ENCODE data around the gene LYSMD4.

Gene LYSMD4

DNA sequence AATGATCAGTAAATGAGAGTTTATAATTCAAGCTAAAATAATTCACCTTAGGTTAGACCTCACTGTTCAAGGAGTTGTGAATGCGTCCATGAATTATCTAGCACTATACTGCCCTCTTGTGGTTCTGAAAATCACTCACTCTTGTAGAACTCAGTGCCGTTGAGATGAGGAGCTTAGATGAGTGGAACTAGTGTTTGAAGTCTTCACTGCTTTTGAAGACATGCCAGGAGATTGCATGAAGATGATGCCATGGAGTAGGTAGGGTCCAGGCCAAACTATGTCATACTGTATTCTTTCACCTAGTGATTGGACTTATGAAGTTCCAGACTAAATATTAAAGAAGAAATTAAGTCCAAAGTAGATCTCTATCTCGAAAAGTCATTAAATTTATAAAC, 28.8 kb downstream of the LYSMD4 start:
- Histone ChIP-seq H3K27me3 (ENCODE audit: control insufficient read depth, insufficient read depth, low read length) (no peaks in the 10 kb centered on the region), H3K9me3 (ENCODE audit: control insufficient read depth, insufficient read depth, low read depth, low read length) (no peaks in the 10 kb centered on the region), H3K27ac (ENCODE audit: low read depth, low read length) (no peak overlapping the region), H3K4me3 (ENCODE audit: low read depth, low read length) (no peak overlapping the region), H3K9ac (ENCODE audit: low read length) (no peak overlapping the region), H3K36me3 (ENCODE audit: control insufficient read depth, insufficient read depth, low read length) (peaks cover 5% of the 10 kb centered on the region; the same call in 1 of the 2 replicates), H3K4me1 (ENCODE audit: control insufficient read depth, insufficient read depth, low read length) (peaks cover 16% of the 10 kb centered on the region)

- no peaks in the 10 kb centered on the region for H3K9me3 ChIP-seq (ENCODE audit: control insufficient read depth, insufficient read depth, low read depth, low read length)
- H3K4me3 ChIP-seq (ENCODE audit: low read depth, low read length), result no peak overlapping the region
- no peaks in the 10 kb centered on the region for H3K27me3 ChIP-seq (ENCODE audit: control insufficient read depth, insufficient read depth, low read length)
- 0 out of 2 replicates have a peak overlapping the region, but pooled peaks have one; percentile 57 for H3K27ac ChIP-seq (ENCODE audit: low read depth, low read length)
- no peak overlapping the region for H3K9ac ChIP-seq (ENCODE audit: low read length)
- H3K4me1 ChIP-seq (ENCODE audit: control insufficient read depth, insufficient read depth, low read length), result peaks cover 13% of the 10 kb centered on the region
- peaks cover 4% of the 10 kb centered on the region; the same call in 1 of the 2 replicates for H3K36me3 ChIP-seq (ENCODE audit: control insufficient read depth, insufficient read depth, low read length)
These were observed 29.4 kb downstream of the LYSMD4 start for GRCh38 chr15:99703603-99704443.

DNA sequence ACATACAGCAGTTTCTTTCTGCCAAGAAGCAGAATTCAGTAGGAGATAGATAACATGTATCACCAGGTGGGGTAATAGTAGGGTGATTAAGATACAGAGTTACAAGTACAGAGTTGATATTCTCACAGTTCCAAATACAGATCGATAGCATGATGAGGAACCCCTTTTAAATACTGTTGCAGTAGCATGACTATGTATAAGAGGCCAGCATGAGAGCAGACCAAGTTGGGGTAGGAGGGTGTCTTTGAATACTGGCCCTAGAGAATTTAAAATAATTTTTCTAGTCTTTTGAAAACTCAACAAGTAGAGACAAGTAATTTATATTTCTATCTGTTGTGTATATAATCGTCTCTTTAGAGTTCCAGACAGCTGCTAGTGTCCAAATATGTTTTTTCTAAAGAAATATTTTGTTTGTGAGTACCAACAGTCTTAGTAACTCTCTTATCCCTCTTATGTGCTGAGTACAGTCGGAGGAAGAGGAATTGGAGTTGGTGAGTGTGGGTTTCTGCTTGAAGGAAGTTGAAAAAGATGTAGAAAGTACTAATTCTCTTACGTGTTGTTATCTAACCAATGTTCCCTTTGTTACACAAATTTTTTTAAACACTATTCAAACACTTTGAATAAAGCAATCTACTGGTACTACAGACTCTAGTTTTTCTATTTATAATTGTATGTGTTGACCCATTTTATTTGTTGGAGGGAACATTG, 30.2 kb downstream of the LYSMD4 start:
- no peak overlapping the region for H3K9ac ChIP-seq (ENCODE audit: low read length)

GRCh38 chr15:99696096-99696495, 37.1 kb downstream of the LYSMD4 start:
- no peak overlapping the region for H3K4me3 ChIP-seq (ENCODE audit: low read depth, low read length)
- H3K36me3 ChIP-seq (ENCODE audit: control insufficient read depth, insufficient read depth, low read length), result peaks cover 30% of the 10 kb centered on the region
- no peak overlapping the region for H3K27ac ChIP-seq (ENCODE audit: low read depth, low read length)
- no peak overlapping the region for H3K9ac ChIP-seq (ENCODE audit: low read length)
- no peaks in the 10 kb centered on the region for H3K9me3 ChIP-seq (ENCODE audit: control insufficient read depth, insufficient read depth, low read depth, low read length)
- H3K4me1 ChIP-seq (ENCODE audit: control insufficient read depth, insufficient read depth, low read length), result no peaks in the 10 kb centered on the region
- H3K27me3 ChIP-seq (ENCODE audit: control insufficient read depth, insufficient read depth, low read length), result no peaks in the 10 kb centered on the region

More for the DNA sequence above, 30.2 kb downstream of the LYSMD4 start:
- no peaks in the 10 kb centered on the region for H3K27me3 ChIP-seq (ENCODE audit: control insufficient read depth, insufficient read depth, low read length)
- no peak overlapping the region for H3K4me3 ChIP-seq (ENCODE audit: low read depth, low read length)
- H3K4me1 ChIP-seq (ENCODE audit: control insufficient read depth, insufficient read depth, low read length), result peaks cover 13% of the 10 kb centered on the region
- H3K27ac ChIP-seq (ENCODE audit: low read depth, low read length), result peak overlapping the region; percentile 57; the same call in 1 of the 2 replicates
- peaks cover 4% of the 10 kb centered on the region; the same call in 1 of the 2 replicates for H3K36me3 ChIP-seq (ENCODE audit: control insufficient read depth, insufficient read depth, low read length)
- H3K9me3 ChIP-seq (ENCODE audit: control insufficient read depth, insufficient read depth, low read depth, low read length), result no peaks in the 10 kb centered on the region

- peaks cover 40% of the 10 kb centered on the region for H3K36me3 ChIP-seq (ENCODE audit: control insufficient read depth, insufficient read depth, low read length)
- H3K27me3 ChIP-seq (ENCODE audit: control insufficient read depth, insufficient read depth, low read length), result no peaks in the 10 kb centered on the region
- H3K9me3 ChIP-seq (ENCODE audit: control insufficient read depth, insufficient read depth, low read depth, low read length), result no peaks in the 10 kb centered on the region
These were observed 40.4 kb downstream of the LYSMD4 start for GRCh38 chr15:99692825-99693224.

DNA sequence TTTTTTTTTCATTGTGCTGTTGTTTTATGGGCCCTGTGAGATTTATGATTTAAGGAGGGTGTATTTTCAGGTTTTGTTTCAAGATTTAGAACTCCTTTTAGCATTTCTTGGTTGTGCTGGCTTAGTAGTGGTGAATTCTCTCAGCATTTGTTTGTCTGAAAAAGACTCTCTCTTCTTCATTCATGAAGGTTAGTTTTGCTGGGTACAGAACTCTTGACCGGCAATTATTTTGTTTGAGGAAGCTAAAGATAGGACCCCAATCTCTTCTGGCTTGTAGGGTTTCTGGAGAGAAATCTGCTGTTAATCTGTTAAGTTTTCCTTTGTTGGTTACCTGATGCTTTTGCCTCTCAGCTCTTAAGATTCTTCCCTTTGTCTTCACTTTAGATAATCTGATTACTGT, 46.9 kb downstream of the LYSMD4 start:
- Histone ChIP-seq H3K4me1 (ENCODE audit: control insufficient read depth, insufficient read depth, low read length) (no peaks in the 10 kb centered on the region), H3K36me3 (ENCODE audit: control insufficient read depth, insufficient read depth, low read length) (peaks cover 10% of the 10 kb centered on the region), H3K4me3 (ENCODE audit: low read depth, low read length) (no peak overlapping the region), H3K9me3 (ENCODE audit: control insufficient read depth, insufficient read depth, low read depth, low read length) (peaks cover 9% of the 10 kb centered on the region; the same call in 1 of the 2 replicates), H3K27ac (ENCODE audit: low read depth, low read length) (no peak overlapping the region), H3K27me3 (ENCODE audit: control insufficient read depth, insufficient read depth, low read length) (no peaks in the 10 kb centered on the region), H3K9ac (ENCODE audit: low read length) (no peak overlapping the region)

More at GRCh38 chr15:99692825-99693224, 40.4 kb downstream of the LYSMD4 start:
- Histone ChIP-seq H3K27ac (ENCODE audit: low read depth, low read length) (no peak overlapping the region), H3K4me1 (ENCODE audit: control insufficient read depth, insufficient read depth, low read length) (no peaks in the 10 kb centered on the region), H3K9ac (ENCODE audit: low read length) (no peak overlapping the region), H3K4me3 (ENCODE audit: low read depth, low read length) (no peak overlapping the region)

GRCh38 chr15:99683000-99683670, 50.1 kb downstream of the LYSMD4 start:
- H3K36me3 ChIP-seq (ENCODE audit: control insufficient read depth, insufficient read depth, low read length), result peaks cover 9% of the 10 kb centered on the region
- no peak overlapping the region for H3K27ac ChIP-seq (ENCODE audit: low read depth, low read length)
- H3K9me3 ChIP-seq (ENCODE audit: control insufficient read depth, insufficient read depth, low read depth, low read length), result peaks cover 9% of the 10 kb centered on the region; the same call in 1 of the 2 replicates
- H3K27me3 ChIP-seq (ENCODE audit: control insufficient read depth, insufficient read depth, low read length), result no peaks in the 10 kb centered on the region
- no peak overlapping the region for H3K9ac ChIP-seq (ENCODE audit: low read length)
- no peak overlapping the region for H3K4me3 ChIP-seq (ENCODE audit: low read depth, low read length)
- H3K4me1 ChIP-seq (ENCODE audit: control insufficient read depth, insufficient read depth, low read length), result no peaks in the 10 kb centered on the region

GRCh38 chr15:99682455-99682854, 50.8 kb downstream of the LYSMD4 start:
- peaks cover 9% of the 10 kb centered on the region; the same call in 1 of the 2 replicates for H3K9me3 ChIP-seq (ENCODE audit: control insufficient read depth, insufficient read depth, low read depth, low read length)
- H3K27ac ChIP-seq (ENCODE audit: low read depth, low read length), result no peak overlapping the region
- no peaks in the 10 kb centered on the region for H3K4me1 ChIP-seq (ENCODE audit: control insufficient read depth, insufficient read depth, low read length)
- H3K27me3 ChIP-seq (ENCODE audit: control insufficient read depth, insufficient read depth, low read length), result no peaks in the 10 kb centered on the region
- no peak overlapping the region for H3K4me3 ChIP-seq (ENCODE audit: low read depth, low read length)
- H3K36me3 ChIP-seq (ENCODE audit: control insufficient read depth, insufficient read depth, low read length), result peaks cover 9% of the 10 kb centered on the region
- H3K9ac ChIP-seq (ENCODE audit: low read length), result no peak overlapping the region

GRCh38 chr15:99681990-99682389, 51.2 kb downstream of the LYSMD4 start:
- Histone ChIP-seq H3K27ac (ENCODE audit: low read depth, low read length) (no peak overlapping the region), H3K9me3 (ENCODE audit: control insufficient read depth, insufficient read depth, low read depth, low read length) (peaks cover 9% of the 10 kb centered on the region; the same call in 1 of the 2 replicates), H3K36me3 (ENCODE audit: control insufficient read depth, insufficient read depth, low read length) (peaks cover 9% of the 10 kb centered on the region)

DNA sequence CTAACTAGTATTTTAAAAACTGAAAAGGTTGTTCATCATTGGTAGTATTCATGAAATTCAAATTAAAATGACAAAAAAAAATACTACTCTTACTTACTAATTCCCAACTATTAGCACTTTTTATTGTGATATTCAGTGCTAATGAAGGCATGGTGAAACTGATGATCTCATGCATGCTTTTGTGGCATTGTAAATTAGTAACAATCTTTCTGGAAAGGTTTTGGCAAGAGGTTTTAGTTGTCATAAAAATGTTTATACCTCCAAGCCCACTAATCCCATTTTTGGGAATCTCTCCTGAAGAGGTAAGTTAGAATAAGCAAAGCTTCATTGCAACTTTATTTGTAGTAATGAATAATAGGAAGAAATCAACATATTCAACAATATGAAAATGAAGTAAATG, 53.0 kb downstream of the LYSMD4 start:
- no peaks in the 10 kb centered on the region for H3K27me3 ChIP-seq (ENCODE audit: control insufficient read depth, insufficient read depth, low read length)
- H3K4me3 ChIP-seq (ENCODE audit: low read depth, low read length), result no peak overlapping the region
- H3K9ac ChIP-seq (ENCODE audit: low read length), result no peak overlapping the region
- no peak overlapping the region for H3K27ac ChIP-seq (ENCODE audit: low read depth, low read length)
- peaks cover 15% of the 10 kb centered on the region for H3K36me3 ChIP-seq (ENCODE audit: control insufficient read depth, insufficient read depth, low read length)
- H3K4me1 ChIP-seq (ENCODE audit: control insufficient read depth, insufficient read depth, low read length), result no peaks in the 10 kb centered on the region
- no peaks in the 10 kb centered on the region for H3K9me3 ChIP-seq (ENCODE audit: control insufficient read depth, insufficient read depth, low read depth, low read length)

More at GRCh38 chr15:99681990-99682389, 51.2 kb downstream of the LYSMD4 start:
- Histone ChIP-seq H3K4me1 (ENCODE audit: control insufficient read depth, insufficient read depth, low read length) (no peaks in the 10 kb centered on the region), H3K27me3 (ENCODE audit: control insufficient read depth, insufficient read depth, low read length) (no peaks in the 10 kb centered on the region), H3K9ac (ENCODE audit: low read length) (no peak overlapping the region), H3K4me3 (ENCODE audit: low read depth, low read length) (no peak overlapping the region)
